ENCODE measurements around the gene OGFR.

Gene OGFR

DNA sequence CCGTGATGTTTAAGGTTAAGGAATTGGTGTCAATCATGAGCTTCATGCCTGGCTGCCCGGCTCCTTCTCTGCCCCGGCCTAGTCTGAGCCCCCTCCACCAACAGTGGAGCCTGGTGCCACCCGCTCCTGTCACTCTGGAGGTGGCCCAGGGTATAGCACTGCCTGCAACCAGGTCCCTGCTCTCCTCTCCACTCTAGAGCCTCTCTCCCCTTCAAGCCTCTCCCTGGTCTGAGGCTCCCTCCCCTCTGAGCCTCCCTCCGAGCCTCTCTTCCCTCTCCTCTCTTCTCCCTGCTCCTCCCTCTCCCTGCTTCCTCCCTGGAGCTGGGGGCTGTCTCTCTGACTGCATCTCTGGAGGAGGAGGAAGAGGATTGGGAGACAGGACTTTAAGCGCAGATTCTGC is 39.6 kb upstream of the OGFR start:
- H3K4me3 ChIP-seq (ENCODE audit: control insufficient read depth, low read depth, low read length) = no peak overlapping the region
- no peak for DNase-seq (ENCODE audit: low read depth)
- TF ChIP-seq, protein P1, sequence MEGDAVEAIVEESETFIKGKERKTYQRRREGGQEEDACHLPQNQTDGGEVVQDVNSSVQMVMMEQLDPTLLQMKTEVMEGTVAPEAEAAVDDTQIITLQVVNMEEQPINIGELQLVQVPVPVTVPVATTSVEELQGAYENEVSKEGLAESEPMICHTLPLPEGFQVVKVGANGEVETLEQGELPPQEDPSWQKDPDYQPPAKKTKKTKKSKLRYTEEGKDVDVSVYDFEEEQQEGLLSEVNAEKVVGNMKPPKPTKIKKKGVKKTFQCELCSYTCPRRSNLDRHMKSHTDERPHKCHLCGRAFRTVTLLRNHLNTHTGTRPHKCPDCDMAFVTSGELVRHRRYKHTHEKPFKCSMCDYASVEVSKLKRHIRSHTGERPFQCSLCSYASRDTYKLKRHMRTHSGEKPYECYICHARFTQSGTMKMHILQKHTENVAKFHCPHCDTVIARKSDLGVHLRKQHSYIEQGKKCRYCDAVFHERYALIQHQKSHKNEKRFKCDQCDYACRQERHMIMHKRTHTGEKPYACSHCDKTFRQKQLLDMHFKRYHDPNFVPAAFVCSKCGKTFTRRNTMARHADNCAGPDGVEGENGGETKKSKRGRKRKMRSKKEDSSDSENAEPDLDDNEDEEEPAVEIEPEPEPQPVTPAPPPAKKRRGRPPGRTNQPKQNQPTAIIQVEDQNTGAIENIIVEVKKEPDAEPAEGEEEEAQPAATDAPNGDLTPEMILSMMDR (conservative IDR thresholded peaks at IDR 0.05; ENCODE audit: control insufficient read depth, insufficient read depth, low read depth, low read length) = no peak

DNA sequence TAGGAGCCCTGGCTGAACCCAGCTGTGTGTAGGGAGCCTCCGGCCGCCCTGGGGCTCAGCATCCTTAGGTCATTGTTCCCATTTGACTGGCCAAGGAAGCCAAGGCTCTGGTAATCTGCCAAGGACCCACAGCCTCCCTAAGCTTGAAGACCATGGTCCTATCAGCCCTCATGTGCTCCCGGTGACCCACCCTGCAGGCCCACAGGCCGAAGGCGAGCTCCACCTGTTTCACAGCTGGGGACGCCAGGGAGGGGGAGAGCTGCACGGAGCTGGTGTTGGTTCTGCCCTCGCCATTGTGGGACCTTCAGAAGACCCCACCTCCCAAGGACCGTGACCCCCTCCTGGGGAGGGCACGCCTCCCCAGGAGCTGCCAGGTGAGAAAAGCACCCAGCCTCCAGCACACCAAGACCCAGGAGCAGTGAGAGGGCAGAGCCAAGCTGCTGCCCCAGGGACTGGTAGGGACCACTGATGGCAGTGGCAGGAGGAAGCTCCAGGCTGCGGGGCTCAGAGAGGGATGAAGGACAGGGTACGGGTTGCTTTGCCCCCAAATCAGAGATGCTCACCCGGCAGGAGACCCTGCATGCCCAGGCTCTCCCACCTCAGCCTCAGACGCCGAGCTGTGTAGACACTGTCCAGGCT is 39.1 kb upstream of the OGFR start:
- DNase-seq (ENCODE audit: low read depth) = no peak
- TF ChIP-seq, protein P1 (conservative IDR thresholded peaks at IDR 0.05; ENCODE audit: control insufficient read depth, insufficient read depth, low read depth, low read length) = no peak
- H3K4me3 ChIP-seq (ENCODE audit: control insufficient read depth, low read depth, low read length) = no peak overlapping the region

DNA sequence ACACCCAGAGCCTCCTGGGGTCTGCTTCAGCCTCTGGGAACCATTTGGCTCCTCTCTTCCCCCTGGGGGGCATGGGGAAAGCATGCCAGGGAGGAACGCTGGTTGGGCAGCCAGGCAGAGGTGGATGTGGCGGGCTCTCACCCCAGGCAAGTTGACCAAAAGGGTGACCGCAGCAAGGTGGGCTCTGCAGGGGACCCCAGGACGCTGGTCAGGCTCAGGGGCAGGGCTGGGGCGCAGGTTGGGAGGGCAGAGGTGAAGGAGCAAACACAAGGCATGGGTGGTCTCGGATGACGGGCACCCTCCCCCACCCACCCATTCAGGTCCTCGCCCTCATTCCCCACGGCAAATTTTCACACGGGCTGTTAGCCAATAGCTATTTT is 38.6 kb upstream of the OGFR start:
- DNase-seq (ENCODE audit: low read depth) = no peak
- TF ChIP-seq, protein P1 (conservative IDR thresholded peaks at IDR 0.05; ENCODE audit: control insufficient read depth, insufficient read depth, low read depth, low read length) = no peak

DNA sequence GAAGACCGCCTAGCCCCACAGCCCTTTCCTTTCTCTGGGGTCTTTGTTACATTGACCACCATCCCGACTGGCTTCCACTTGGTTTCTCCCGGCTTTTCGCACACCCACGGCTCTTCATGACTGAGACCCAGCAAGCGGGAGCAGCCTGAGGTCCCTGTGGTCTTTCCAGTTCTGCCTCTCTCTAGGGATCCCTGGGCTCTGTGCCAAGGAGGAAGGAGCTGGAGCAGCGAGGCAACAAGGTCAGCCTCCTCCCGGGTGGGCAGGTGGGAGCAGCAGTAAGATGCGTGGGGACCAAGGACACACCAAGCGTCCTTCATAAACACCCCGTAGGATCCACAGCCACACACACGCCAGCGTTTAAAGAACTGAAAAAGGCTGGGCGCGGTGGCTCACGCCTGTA is 37.9 kb upstream of the OGFR start:
- no peak for DNase-seq (ENCODE audit: low read depth)
- TF ChIP-seq, protein P1 (conservative IDR thresholded peaks at IDR 0.05; ENCODE audit: control insufficient read depth, insufficient read depth, low read depth, low read length) = no peak
- H3K4me3 ChIP-seq (ENCODE audit: control insufficient read depth, low read depth, low read length) = no peak overlapping the region

More for the DNA sequence above, 38.6 kb upstream of the OGFR start:
- no peak overlapping the region for H3K4me3 ChIP-seq (ENCODE audit: control insufficient read depth, low read depth, low read length)

DNA sequence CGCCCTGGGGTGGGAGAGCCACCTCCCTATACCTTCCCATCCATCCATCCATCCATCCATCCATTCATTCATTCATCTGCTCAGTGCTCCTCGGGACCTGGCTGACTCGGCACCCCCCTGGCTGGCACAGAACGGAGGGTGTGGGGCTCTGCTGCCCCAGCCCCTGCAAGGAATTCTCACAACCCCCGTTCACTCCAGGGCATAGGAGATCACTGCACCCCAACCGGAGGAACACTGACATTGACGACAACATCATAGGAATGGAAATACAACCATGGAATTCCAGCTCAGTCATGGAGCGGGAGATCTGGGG is 36.4 kb upstream of the OGFR start:
- no peak overlapping the region for H3K4me3 ChIP-seq (ENCODE audit: control insufficient read depth, low read depth, low read length)
- TF ChIP-seq, protein P1 (conservative IDR thresholded peaks at IDR 0.05; ENCODE audit: control insufficient read depth, insufficient read depth, low read depth, low read length) = no peak
- DNase-seq (ENCODE audit: low read depth) = no peak

DNA sequence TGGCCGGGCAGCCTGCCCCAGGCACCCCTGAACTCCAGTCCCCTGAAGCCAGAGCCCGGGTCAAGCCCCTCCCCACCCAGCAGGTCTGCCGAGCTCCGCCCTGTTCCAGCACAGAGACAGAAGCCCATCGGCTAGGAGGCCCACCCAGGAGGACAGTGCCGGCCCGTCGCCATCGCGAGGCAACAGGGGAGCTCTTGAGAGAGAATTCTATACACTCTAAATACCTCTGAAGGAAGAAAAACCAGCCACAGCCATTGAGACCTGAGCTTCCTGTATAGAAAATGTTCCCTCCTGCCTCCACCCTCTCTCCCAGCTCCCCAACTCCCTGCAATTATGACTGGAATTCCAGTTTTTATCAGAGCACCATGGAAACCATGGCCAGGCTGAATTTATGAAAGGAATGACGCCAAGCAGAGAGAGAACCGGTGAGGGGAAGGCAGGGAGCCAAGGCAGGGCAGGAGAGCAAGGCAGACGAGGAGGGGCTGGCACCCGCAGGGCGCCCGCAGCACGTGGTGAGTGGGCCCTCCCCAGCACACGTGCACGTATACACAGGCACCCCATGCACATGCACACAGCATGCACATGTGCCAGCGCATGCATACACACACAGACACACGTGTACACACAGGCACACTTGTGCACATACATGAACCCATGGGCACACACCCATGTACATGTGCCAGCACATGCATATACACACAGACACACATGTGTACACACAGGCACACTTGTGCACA is 35.9 kb upstream of the OGFR start:
- H3K4me3 ChIP-seq (ENCODE audit: control insufficient read depth, low read depth, low read length) = no peak overlapping the region
- TF ChIP-seq, protein P1 (conservative IDR thresholded peaks at IDR 0.05; ENCODE audit: control insufficient read depth, insufficient read depth, low read depth, low read length) = no peak
- DNase-seq (ENCODE audit: low read depth) = no peak
